Mucosa of stomach (tissue), 1 donor: Measurements from ENCODE around the gene TRIM46.
"Not testable (repeated sequence)": the region's sequence is repeated elsewhere in the genome, so short reads cannot be mapped to it uniquely, and the experiment has no call there.

Source experiments
- H3K27me3 ChIP-seq: one replicate; pipeline ENCODE4 v1.7.0; 2013; ENCODE audit warnings: mild to moderate bottlenecking, low read length; ENCODE audit not compliant: control insufficient read depth, insufficient read depth
- H3K36me3 ChIP-seq: one replicate; pipeline ENCODE4 v1.7.0; 2013; ENCODE audit warnings: low read length; ENCODE audit not compliant: control insufficient read depth, insufficient read depth
- H3K4me1 ChIP-seq: one replicate; pipeline ENCODE4 v1.7.0; 2013; ENCODE audit warnings: mild to moderate bottlenecking, low read length; ENCODE audit not compliant: control insufficient read depth, insufficient read depth
- H3K4me3 ChIP-seq: one replicate; pipeline ENCODE4 v1.7.0; 2013; ENCODE audit warnings: low read length
- H3K9ac ChIP-seq: one replicate; pipeline ENCODE4 v1.7.0; 2013; ENCODE audit warnings: mild to moderate bottlenecking, low read length, moderate library complexity
- H3K9me3 ChIP-seq: one replicate; pipeline ENCODE4 v1.7.0; 2013; ENCODE audit warnings: mild to moderate bottlenecking, low read length, moderate library complexity; ENCODE audit not compliant: control insufficient read depth
- donor health status: Pancreatic carcinoma.

TRIM46 gene

GRCh38 chr1:155145491-155145890 lies 28.2 kb upstream of the TRIM46 start:
- Histone ChIP-seq H3K4me3 (no peak overlapping the region), H3K4me1 (peaks cover 3% of the 10 kb centered on the region), H3K27me3 (peaks cover 5% of the 10 kb centered on the region), H3K9ac (no peak overlapping the region), H3K36me3 (no peaks in the 10 kb centered on the region), H3K9me3 (no peaks in the 10 kb centered on the region)

GRCh38 chr1:155155996-155156643 lies 17.5 kb upstream of the TRIM46 start:
- not testable (repeated sequence) for H3K4me1 ChIP-seq, H3K27me3 ChIP-seq, H3K9me3 ChIP-seq, H3K9ac ChIP-seq, H3K4me3 ChIP-seq, H3K36me3 ChIP-seq

- H3K9me3 ChIP-seq: no peaks in the 10 kb centered on the region
- H3K4me3 ChIP-seq: no peak overlapping the region
- H3K9ac ChIP-seq: no peak overlapping the region
- no peaks in the 10 kb centered on the region for H3K27me3 ChIP-seq
- no peaks in the 10 kb centered on the region for H3K4me1 ChIP-seq
- no peaks in the 10 kb centered on the region for H3K36me3 ChIP-seq
Observed at GRCh38 chr1:155158991-155159390, 14.7 kb upstream of the TRIM46 start.

GRCh38 chr1:155160128-155160527 lies 13.5 kb upstream of the TRIM46 start:
- no peak overlapping the region for H3K9ac ChIP-seq
- H3K4me1 ChIP-seq: no peaks in the 10 kb centered on the region
- no peaks in the 10 kb centered on the region for H3K9me3 ChIP-seq
- H3K27me3 ChIP-seq: no peaks in the 10 kb centered on the region
- H3K36me3 ChIP-seq: no peaks in the 10 kb centered on the region
- H3K4me3 ChIP-seq: no peak overlapping the region

- H3K9ac ChIP-seq, H3K4me3 ChIP-seq, H3K4me1 ChIP-seq, H3K27me3 ChIP-seq, H3K9me3 ChIP-seq, H3K36me3 ChIP-seq: not testable (repeated sequence)
Observed at GRCh38 chr1:155162631-155163030, 11.0 kb upstream of the TRIM46 start.

- not testable (repeated sequence) for H3K4me3 ChIP-seq, H3K9me3 ChIP-seq, H3K36me3 ChIP-seq, H3K9ac ChIP-seq, H3K27me3 ChIP-seq, H3K4me1 ChIP-seq
Observed at GRCh38 chr1:155163785-155164184, 9.9 kb upstream of the TRIM46 start.

GRCh38 chr1:155164625-155165024 lies 9.0 kb upstream of the TRIM46 start:
- not testable (repeated sequence) for H3K36me3 ChIP-seq, H3K4me3 ChIP-seq, H3K9ac ChIP-seq, H3K4me1 ChIP-seq, H3K9me3 ChIP-seq, H3K27me3 ChIP-seq

- H3K36me3 ChIP-seq: no peaks in the 10 kb centered on the region
- H3K4me1 ChIP-seq: peaks cover 8% of the 10 kb centered on the region
- no peaks in the 10 kb centered on the region for H3K27me3 ChIP-seq
- no peak overlapping the region for H3K4me3 ChIP-seq
- no peaks in the 10 kb centered on the region for H3K9me3 ChIP-seq
- no peak overlapping the region for H3K9ac ChIP-seq
Observed at GRCh38 chr1:155166051-155166470, 7.6 kb upstream of the TRIM46 start.

GRCh38 chr1:155166471-155167165 lies 7.0 kb upstream of the TRIM46 start:
- Histone ChIP-seq H3K4me3 (no peak overlapping the region), H3K9me3 (no peaks in the 10 kb centered on the region), H3K36me3 (no peaks in the 10 kb centered on the region), H3K4me1 (peaks cover 8% of the 10 kb centered on the region), H3K27me3 (no peaks in the 10 kb centered on the region), H3K9ac (no peak overlapping the region)

GRCh38 chr1:155167166-155168104 lies 6.2 kb upstream of the TRIM46 start:
- no peaks in the 10 kb centered on the region for H3K27me3 ChIP-seq
- no peaks in the 10 kb centered on the region for H3K36me3 ChIP-seq
- H3K9ac ChIP-seq: no peak overlapping the region
- no peak overlapping the region for H3K4me3 ChIP-seq
- H3K9me3 ChIP-seq: no peaks in the 10 kb centered on the region
- H3K4me1 ChIP-seq: peaks cover 12% of the 10 kb centered on the region

GRCh38 chr1:155168105-155168445 lies 5.6 kb upstream of the TRIM46 start:
- H3K9ac ChIP-seq, H3K27me3 ChIP-seq: not testable (repeated sequence)

More at GRCh38 chr1:155168105-155168445, 5.6 kb upstream of the TRIM46 start:
- peaks cover 14% of the 10 kb centered on the region for H3K4me1 ChIP-seq
- H3K4me3 ChIP-seq, H3K36me3 ChIP-seq, H3K9me3 ChIP-seq: not testable (repeated sequence)
